HEK293T (cell line): ENCODE results near the gene TMEM243.

Experiments used
- ARNT ChIP-seq: fragments of 450-650 bp; IDR thresholded peaks from 2 replicates; pipeline ENCODE4 v1.6.1; 2017; ENCODE audit warnings: mild to moderate bottlenecking
- BHLHE40 ChIP-seq: fragments of 450-650 bp; IDR thresholded peaks from 2 replicates; pipeline ENCODE4 v1.6.1; 2016; ENCODE audit warnings: mild to moderate bottlenecking, moderate library complexity, borderline replicate concordance
- CTBP1 ChIP-seq: fragments of 450-650 bp; IDR thresholded peaks from 2 replicates; pipeline ENCODE4 v1.6.1; 2016; ENCODE audit warnings: borderline replicate concordance
- FOXK2 ChIP-seq: fragments of 450-650 bp; IDR thresholded peaks from 2 replicates; pipeline ENCODE4 v1.6.1; 2016; ENCODE audit warnings: mild to moderate bottlenecking
- HDGF ChIP-seq: fragments of 450-650 bp; IDR thresholded peaks from 2 replicates; pipeline ENCODE4 v1.6.1; 2017; ENCODE audit warnings: antibody characterized with exemption, borderline replicate concordance
- SP1 ChIP-seq: fragments of 450-650 bp; IDR thresholded peaks from 2 replicates; pipeline ENCODE4 v1.6.1; 2017
- SUZ12 ChIP-seq: fragments of 450-650 bp; IDR thresholded peaks from 2 replicates; pipeline ENCODE4 v1.6.1; 2016; ENCODE audit warnings: mild to moderate bottlenecking
- TARDBP ChIP-seq: fragments of 450-650 bp; IDR thresholded peaks from 2 replicates; pipeline ENCODE4 v1.6.1; 2016
- TF ChIP-seq, protein P1 (sequence below): fragments of 450-650 bp; IDR thresholded peaks from 2 replicates; pipeline ENCODE4 v1.6.1; 2016

DNA sequence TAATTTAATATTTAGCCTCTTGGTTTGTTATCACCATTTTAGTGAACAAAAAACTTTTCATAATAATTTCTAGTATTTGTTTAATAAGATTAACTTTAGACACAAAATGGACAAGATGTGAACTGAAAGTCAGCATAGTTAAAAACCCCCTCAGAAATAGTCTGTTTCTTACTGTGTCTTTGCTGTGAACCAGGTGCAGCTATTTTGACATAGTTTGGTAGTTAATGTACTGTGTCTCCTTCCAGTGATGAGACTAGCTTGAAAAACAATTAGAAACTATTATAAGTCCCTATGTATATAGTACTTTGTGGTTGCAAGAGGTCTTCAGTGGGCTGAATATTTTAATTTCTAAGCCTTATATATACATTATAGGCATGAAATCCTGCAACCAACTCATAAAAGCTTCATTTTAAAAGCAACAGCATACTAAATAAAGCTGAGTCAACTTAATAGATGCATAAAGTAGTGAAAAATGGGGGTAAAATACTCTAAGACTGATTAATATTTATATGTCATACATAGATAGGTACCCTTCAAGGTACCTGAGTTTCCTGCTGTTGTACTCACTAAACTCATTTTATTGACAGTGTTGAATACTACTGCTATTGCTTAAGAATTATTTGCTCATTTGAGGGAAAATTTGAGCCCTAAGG, 48.1 kb downstream of the TMEM243 start:
- no peak for TF ChIP-seq BHLHE40
- TF ChIP-seq, protein P1, sequence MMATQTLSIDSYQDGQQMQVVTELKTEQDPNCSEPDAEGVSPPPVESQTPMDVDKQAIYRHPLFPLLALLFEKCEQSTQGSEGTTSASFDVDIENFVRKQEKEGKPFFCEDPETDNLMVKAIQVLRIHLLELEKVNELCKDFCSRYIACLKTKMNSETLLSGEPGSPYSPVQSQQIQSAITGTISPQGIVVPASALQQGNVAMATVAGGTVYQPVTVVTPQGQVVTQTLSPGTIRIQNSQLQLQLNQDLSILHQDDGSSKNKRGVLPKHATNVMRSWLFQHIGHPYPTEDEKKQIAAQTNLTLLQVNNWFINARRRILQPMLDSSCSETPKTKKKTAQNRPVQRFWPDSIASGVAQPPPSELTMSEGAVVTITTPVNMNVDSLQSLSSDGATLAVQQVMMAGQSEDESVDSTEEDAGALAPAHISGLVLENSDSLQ, result no peak
- no peak for TF ChIP-seq SP1
- no peak for TF ChIP-seq CTBP1
- TF ChIP-seq FOXK2, result no peak
- TF ChIP-seq ARNT, result no peak
- TF ChIP-seq TARDBP, result no peak
- TF ChIP-seq SUZ12, result no peak
- TF ChIP-seq HDGF, result no peak
